Psoas muscle (tissue), 8 donors: ENCODE data around the gene UFD1. TPM values are rescaled to one million over a fixed set of nuclear protein-coding genes. Genes with fewer than 3 reads are reported as not detected.

Source experiments
- ATAC-seq, 4 donors: fragments of 200-7000 bp; cut with Tn5 transposase; one replicate each; pipeline ENCODE4 v1.9.1; 2020; ENCODE audit warnings: moderate library complexity in 3 of 4, mild to moderate bottlenecking in 2 of 4
- DNase-seq, 2 donors: peaks; one replicate each; pipeline ENCODE4 v3.0.0-alpha.2; 2020
- H3K27ac ChIP-seq: fragments of 200-600 bp; one replicate; pipeline ENCODE4 v1.8.0; 2022
- H3K27me3 ChIP-seq, 3 donors: fragments of 200-600 bp in 1 of 3; one replicate each; pipeline versions ENCODE4 v1.6.1 to v1.8.0; 2013 to 2022; ENCODE audit warnings: low read length in 2 of 3, mild to moderate bottlenecking in 2 of 3, moderate library complexity in 1 of 3; ENCODE audit not compliant: insufficient read depth in 3 of 3
- H3K36me3 ChIP-seq, 2 donors: fragments of 200-600 bp in 1 of 2; one replicate each; pipeline versions ENCODE4 v1.6.1 to v1.8.0; 2013 to 2022; ENCODE audit warnings: low read depth in 1 of 2, mild to moderate bottlenecking in 1 of 2, moderate library complexity in 1 of 2; ENCODE audit not compliant: insufficient read depth in 1 of 2
- H3K4me1 ChIP-seq: fragments of 200-600 bp; one replicate; pipeline ENCODE4 v1.8.0; 2022
- H3K4me3 ChIP-seq: fragments of 200-600 bp; one replicate; pipeline ENCODE4 v1.8.0; 2022; ENCODE audit warnings: mild to moderate bottlenecking
- H3K9me3 ChIP-seq: fragments of 200-600 bp; one replicate; pipeline ENCODE4 v1.8.0; 2022
- CTCF ChIP-seq: fragments of 200-600 bp; IDR thresholded peaks from one replicate; pipeline ENCODE4 v1.8.0; 2022; ENCODE audit warnings: antibody characterized with exemption
- whole genome bisulfite sequencing, 3 donors: extraction: QIAGEN DNeasy Blood & Tissue Kit; methylation state at CpG; one replicate each; pipeline versions ENCODE4 v1.1.6 to v1.1.7; 2013; 5-methylcytosine and 5-hydroxymethylcytosine counted together
- intact Hi-C, 2 donors: fragments of 100-400 bp; cut with DNase I; formaldehyde crosslinking; loops; one replicate each; pipeline versions ENCODE4 v1.11.0 to v1.14.2; 2022
- polyA plus RNA-seq, 3 donors: library from polyadenylated mRNA; stranded (reverse); fragments of 200-250 nt; gene quantifications; one replicate each; pipeline ENCODE4 v1.2.3, GENCODE V29; 2013
- total RNA-seq, 4 donors: library from RNA; stranded (reverse); fragmentation: NEBNext Ultra II Directional in 2 of 4; extraction: Animal tissue kit (Norgen Biotek cat#: 25700) in 2 of 4; gene quantifications; one replicate each; pipeline versions ENCODE4 v1.2.1 to v1.2.4, GENCODE V29; 2021 to 2023
- donor health status: healthy with polysubstance abuse.
- donor health status: DM: no; HTN: no; CAD: no; lungs with moderate emphysema.
- donor health status: Bipolar disorder and iron deficiency.
- donor health status: healthy.
- donor health status: DM: yes; HTN: yes; CAD: no.
- donor health status: DM: no; HTN: no; CAD: no.
- donor health status: DM: no; HTN: no; CAD: no.
- donor health status: DM: yes; HTN: yes; CAD: no.

The UFD1 gene
- total and polyA plus RNA-seq, 7 donors, result 44.3 to 226 (median 79.6) TPM

- H3K36me3 ChIP-seq, result peaks cover 20 to 100% of the 10 kb centered on the region in 2 donors
- no peak overlapping the region for H3K4me3 ChIP-seq
- H3K9me3 ChIP-seq, result no peaks in the 10 kb centered on the region
- ATAC-seq (peak in 3 of 4 donors; percentile 11 to 57 (median 41)), DNase-seq (peak; percentile 36 to 82)
- no peak for TF ChIP-seq CTCF
- H3K27me3 ChIP-seq, result no peaks in the 10 kb centered on the region
- H3K4me1 ChIP-seq, result no peaks in the 10 kb centered on the region
- intact Hi-C loops, result no loop called here
- no peak overlapping the region for H3K27ac ChIP-seq
- WGBS, 3 donors, result 54 to 72% (median 70%) methylated on average over 7 of the region's 7 CpGs
Measured at GRCh38 chr22:19463491-19464469, 15.2 kb downstream of the UFD1 start.

GRCh38 chr22:19463008-19463407 is 16.0 kb downstream of the UFD1 start:
- DNase-seq, result no peak
- Histone ChIP-seq H3K27ac (no peak overlapping the region), H3K9me3 (no peaks in the 10 kb centered on the region), H3K4me3 (no peak overlapping the region), H3K27me3 (no peaks in the 10 kb centered on the region), H3K4me1 (no peaks in the 10 kb centered on the region), H3K36me3 (peaks cover 20 to 100% of the 10 kb centered on the region in 2 donors)
- 98 to 100% (median 100%) methylated on average over 1 of the region's 1 CpG for WGBS, 3 donors
- no peak for TF ChIP-seq CTCF
- ATAC-seq, result no peak
- intact Hi-C loops, result no loop called here

GRCh38 chr22:19461506-19461905 is 17.5 kb downstream of the UFD1 start:
- WGBS, 3 donors, result 91 to 93% (median 93%) methylated on average over 1 of the region's 1 CpG
- H3K27me3 ChIP-seq, result no peaks in the 10 kb centered on the region
- H3K4me3 ChIP-seq, result no peak overlapping the region
- H3K27ac ChIP-seq, result no peak overlapping the region
- no peak for TF ChIP-seq CTCF
- H3K9me3 ChIP-seq, result no peaks in the 10 kb centered on the region
- intact Hi-C loops, result no loop called here
- peaks cover 18 to 100% of the 10 kb centered on the region in 2 donors for H3K36me3 ChIP-seq
- no peaks in the 10 kb centered on the region for H3K4me1 ChIP-seq
- DNase-seq, result no peak
- ATAC-seq, result no peak

- Histone ChIP-seq H3K27ac (no peak overlapping the region), H3K4me3 (no peak overlapping the region), H3K36me3 (peaks cover 27 to 100% of the 10 kb centered on the region in 2 donors), H3K27me3 (no peaks in the 10 kb centered on the region), H3K4me1 (no peaks in the 10 kb centered on the region), H3K9me3 (no peaks in the 10 kb centered on the region)
- intact Hi-C loops, result no loop called here
- TF ChIP-seq CTCF, result no peak
- whole genome bisulfite sequencing, 3 donors, result 86 to 91% (median 91%) methylated on average over 2 of the region's 2 CpGs
- DNase-seq, result no peak
- no peak for ATAC-seq
Measured at GRCh38 chr22:19460036-19460435, 19.0 kb downstream of the UFD1 start.
